H9 (cell line): ENCODE results near the gene SLC17A9. TPM values are rescaled to one million over a fixed set of nuclear protein-coding genes. Genes with fewer than 3 reads are reported as not detected.
A peak's percentile ranks its signal among the peaks of the same experiment; 100 is the strongest.

Experiments
- DNase-seq: peaks from one replicate; pipeline ENCODE4 v3.0.0-alpha.2; 2017
- H2AFZ ChIP-seq: one replicate; pipeline ENCODE4 v1.6.1; 2013; ENCODE audit warnings: mild to moderate bottlenecking, low read length, control low read depth, moderate library complexity
- H2AK5ac ChIP-seq: 2 replicates; pipeline ENCODE4 v1.6.1; 2013; ENCODE audit warnings: low read length, control low read depth, mixed read lengths; ENCODE audit not compliant: insufficient read length
- H2BK120ac ChIP-seq: one replicate; pipeline ENCODE4 v1.6.1; 2013; ENCODE audit warnings: low read depth, mild to moderate bottlenecking, low read length, control low read depth, inconsistent platforms; ENCODE audit not compliant: poor library complexity, severe bottlenecking
- H2BK12ac ChIP-seq: 2 replicates; pipeline ENCODE4 v1.6.1; 2013; ENCODE audit warnings: low read length, control low read depth, mixed read lengths, low read depth; ENCODE audit not compliant: insufficient read length
- H2BK15ac ChIP-seq: 2 replicates; pipeline ENCODE4 v1.6.1; 2013; ENCODE audit warnings: low read depth, low read length, control low read depth
- H2BK20ac ChIP-seq: one replicate; pipeline ENCODE4 v1.6.1; 2013; ENCODE audit warnings: low read depth, mild to moderate bottlenecking, low read length, control low read depth, inconsistent platforms; ENCODE audit not compliant: poor library complexity, severe bottlenecking
- H2BK5ac ChIP-seq: 2 replicates; pipeline ENCODE4 v1.6.1; 2013; ENCODE audit warnings: low read length, control low read depth, mixed read lengths; ENCODE audit not compliant: insufficient read length
- H3K14ac ChIP-seq: 2 replicates; pipeline ENCODE4 v1.6.1; 2013; ENCODE audit warnings: low read length, control low read depth; ENCODE audit not compliant: insufficient read depth
- H3K18ac ChIP-seq: 2 replicates; pipeline ENCODE4 v1.6.1; 2013; ENCODE audit warnings: low read depth, mild to moderate bottlenecking, mixed read lengths, low read length, control low read depth; ENCODE audit not compliant: insufficient read length
- H3K23ac ChIP-seq: 2 replicates; pipeline ENCODE4 v1.6.1; 2013; ENCODE audit warnings: low read length, control low read depth, mixed read lengths, low read depth; ENCODE audit not compliant: insufficient read length
- H3K23me2 ChIP-seq: 2 replicates; pipeline ENCODE4 v1.6.1; 2013; ENCODE audit warnings: low read depth, mild to moderate bottlenecking, mixed read lengths, low read length, control low read depth; ENCODE audit not compliant: insufficient read length, poor library complexity, severe bottlenecking
- H3K27ac ChIP-seq: 2 replicates; pipeline ENCODE4 v1.5.1; 2013; ENCODE audit warnings: low read length, control low read depth, mixed read lengths, low read depth; ENCODE audit not compliant: insufficient read length
- H3K27me3 ChIP-seq: 2 replicates; pipeline ENCODE4 v1.6.1; 2013; ENCODE audit warnings: low read length, control low read depth, inconsistent platforms; ENCODE audit not compliant: insufficient read depth
- H3K4ac ChIP-seq: 2 replicates; pipeline ENCODE4 v1.6.1; 2013; ENCODE audit warnings: low read depth, mild to moderate bottlenecking, control low read depth, inconsistent platforms, low read length, moderate library complexity
- H3K4me1 ChIP-seq: 2 replicates; pipeline ENCODE4 v1.6.1; 2013; ENCODE audit warnings: low read length, control low read depth, inconsistent platforms; ENCODE audit not compliant: insufficient read depth
- H3K4me2 ChIP-seq: 2 replicates; pipeline ENCODE4 v1.6.1; 2013; ENCODE audit warnings: low read length, control low read depth, mixed read lengths; ENCODE audit not compliant: insufficient read length, insufficient read depth
- H3K56ac ChIP-seq: 2 replicates; pipeline ENCODE4 v1.6.1; 2013; ENCODE audit warnings: low read depth, mild to moderate bottlenecking, mixed read lengths, low read length, control low read depth; ENCODE audit not compliant: insufficient read length
- H3K79me1 ChIP-seq: 2 replicates; pipeline ENCODE4 v1.6.1; 2013; ENCODE audit warnings: low read depth, mild to moderate bottlenecking, moderate library complexity, low read length, control low read depth, inconsistent platforms; ENCODE audit not compliant: insufficient read depth, poor library complexity, severe bottlenecking
- H3K79me2 ChIP-seq: 2 replicates; pipeline ENCODE4 v1.6.1; 2013; ENCODE audit warnings: low read length, control low read depth, inconsistent platforms; ENCODE audit not compliant: insufficient read depth
- H3K9ac ChIP-seq: 2 replicates; pipeline ENCODE4 v1.6.1; 2013; ENCODE audit warnings: low read length, control low read depth, mixed read lengths; ENCODE audit not compliant: insufficient read length; ENCODE audit errors: extremely low read depth
- H3K9me3 ChIP-seq: one replicate; pipeline ENCODE4 v1.6.1; 2013; ENCODE audit warnings: low read depth, low read length, inconsistent platforms; ENCODE audit not compliant: control insufficient read depth
- H3T11ph ChIP-seq: one replicate; pipeline ENCODE4 v1.6.1; 2013; ENCODE audit warnings: mild to moderate bottlenecking, low read length, control low read depth, inconsistent platforms
- H4K20me1 ChIP-seq: one replicate; pipeline ENCODE4 v1.6.1; 2013; ENCODE audit not compliant: control insufficient read depth, insufficient read length, insufficient read depth
- H4K5ac ChIP-seq: 2 replicates; pipeline ENCODE4 v1.6.1; 2013; ENCODE audit warnings: low read depth, mild to moderate bottlenecking, mixed read lengths, low read length, control low read depth; ENCODE audit not compliant: insufficient read length
- H4K8ac ChIP-seq: replicated peaks from 2 replicates; pipeline ENCODE4 v1.6.1; 2013; ENCODE audit warnings: low read length, control low read depth, mixed read lengths, low read depth; ENCODE audit not compliant: insufficient read length
- H4K91ac ChIP-seq: 2 replicates; pipeline ENCODE4 v1.6.1; 2013; ENCODE audit warnings: low read depth, mild to moderate bottlenecking, moderate library complexity, mixed read lengths, low read length, control low read depth; ENCODE audit not compliant: insufficient read length
- H3K27ac Mint-ChIP-seq, 3 experiments: 2 replicates in 2 of 3; 3 replicates in 1 of 3; pipeline ENCODE4 v1.8.0; 2020 to 2021; ENCODE audit warnings: mixed read lengths in 3 of 3, mild to moderate bottlenecking in 1 of 3, moderate library complexity in 1 of 3
- H3K27me3 Mint-ChIP-seq: 2 replicates; pipeline ENCODE4 v1.8.0; 2021; ENCODE audit warnings: low read depth, mild to moderate bottlenecking, moderate library complexity, mixed read lengths
- H3K36me3 Mint-ChIP-seq, 3 experiments: 2 replicates in 2 of 3; 3 replicates in 1 of 3; pipeline ENCODE4 v1.8.0; 2020 to 2021; ENCODE audit warnings: low read depth in 3 of 3, mixed read lengths in 3 of 3; ENCODE audit not compliant: insufficient read depth in 1 of 3
- H3K4me1 Mint-ChIP-seq, 2 experiments: 2 replicates each; pipeline ENCODE4 v1.8.0; 2020; ENCODE audit warnings: mixed read lengths in 2 of 2
- H3K4me3 Mint-ChIP-seq, 2 experiments: 2 replicates in 1 of 2; 3 replicates in 1 of 2; pipeline ENCODE4 v1.8.0; 2020 to 2021; ENCODE audit warnings: mild to moderate bottlenecking in 2 of 2, mixed read lengths in 2 of 2, moderate library complexity in 1 of 2
- H3K9me3 Mint-ChIP-seq, 2 experiments: 2 replicates in 1 of 2; 3 replicates in 1 of 2; pipeline ENCODE4 v1.8.0; 2020; ENCODE audit warnings: mild to moderate bottlenecking in 2 of 2, mixed read lengths in 2 of 2, moderate library complexity in 1 of 2
- WGBS: extraction: QIAGEN DNeasy Blood & Tissue Kit; methylation state at CpG from one replicate; pipeline ENCODE4 v1.1.7; 2013; ENCODE audit warnings: missing lambda C conversion rate, low lambda C conversion rate, mixed read lengths; ENCODE audit not compliant: insufficient read length; ENCODE audit errors: extremely low coverage; 5-methylcytosine and 5-hydroxymethylcytosine counted together
- total RNA-seq: library from RNA; stranded (reverse); gene quantifications from 2 replicates; pipeline ENCODE4 v1.2.1, GENCODE V29; 2021
- TF ChIP-seq, protein P1 (sequence below): fragments of 200-600 bp; sonication (generic); conservative IDR thresholded peaks from 3 replicates; pipeline ENCODE4 v1.8.0; 2021; ENCODE audit warnings: antibody characterized with exemption, mild to moderate bottlenecking

Gene SLC17A9
- total RNA-seq, 1 experiment from 2014 or later: 20.9 TPM

DNA sequence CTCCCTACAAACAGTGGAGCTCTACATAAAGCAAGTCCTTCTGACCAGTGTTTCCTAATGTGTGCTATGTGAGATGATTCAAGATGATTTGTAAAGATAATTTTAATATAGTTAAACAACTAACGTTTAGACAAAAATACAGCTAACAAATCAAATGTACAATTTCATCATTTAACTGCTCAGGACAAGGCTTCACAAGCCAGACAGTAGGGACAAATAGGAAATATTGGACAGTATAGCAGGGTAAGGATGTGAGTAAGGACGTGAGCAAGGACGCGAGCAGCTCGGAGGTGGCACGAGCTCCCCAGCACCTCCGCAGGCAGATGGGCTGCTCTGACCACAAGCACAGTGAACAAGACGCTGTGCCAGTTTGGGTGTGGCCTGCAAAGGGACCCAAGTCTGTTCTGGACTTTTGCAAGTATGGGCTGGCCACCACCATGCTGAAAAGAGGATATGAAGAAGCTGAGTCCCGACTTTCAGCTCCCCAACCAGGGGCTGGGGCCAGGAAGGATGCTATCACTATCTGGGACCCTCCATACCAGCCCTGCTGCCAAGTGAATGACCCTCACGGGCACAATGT lies 40.7 kb upstream of the SLC17A9 start:
- Histone ChIP-seq H4K20me1 (peaks cover 2% of the 10 kb centered on the region), H3K79me1 (peaks cover 24% of the 10 kb centered on the region), H2BK15ac (no peak overlapping the region), H3T11ph (no peak overlapping the region), H4K8ac (no peak overlapping the region), H2AFZ (no peak overlapping the region), H3K27ac (no peak overlapping the region), H3K56ac (no peak overlapping the region), H4K5ac (no peak overlapping the region), H2BK20ac (no peak overlapping the region), H3K9ac (no peak overlapping the region), H2BK5ac (no peak overlapping the region), H2AK5ac (no peak overlapping the region), H2BK120ac (no peak overlapping the region), H4K91ac (no peak overlapping the region), H3K18ac (no peak overlapping the region), H3K79me2 (peaks cover 61% of the 10 kb centered on the region), H3K4me2 (no peak overlapping the region), H3K23me2 (no peaks in the 10 kb centered on the region), H2BK12ac (no peak overlapping the region), H3K4ac (no peak overlapping the region), H3K14ac (no peak overlapping the region), H3K9me3 (no peaks in the 10 kb centered on the region), H3K23ac (no peak overlapping the region), H3K4me1 (peaks cover 4% of the 10 kb centered on the region; the same call in 1 of the 2 replicates), H3K27me3 (no peaks in the 10 kb centered on the region)
- Mint-ChIP-seq H3K27ac (peak overlapping the region in 2 of 3 experiments; percentile 64 to 78; a peak in 1 of 7 replicates), H3K4me3 (no peak overlapping the region), H3K4me1 (peaks cover 25 to 27% of the 10 kb centered on the region in 2 experiments), H3K27me3 (no peaks in the 10 kb centered on the region), H3K36me3 (peaks cover 48 to 65% (median 62%) of the 10 kb centered on the region in 3 experiments), H3K9me3 (no peaks in the 10 kb centered on the region)
- no CpG with 5 or more reads among the region's 10 CpGs for WGBS
- TF ChIP-seq, protein P1, sequence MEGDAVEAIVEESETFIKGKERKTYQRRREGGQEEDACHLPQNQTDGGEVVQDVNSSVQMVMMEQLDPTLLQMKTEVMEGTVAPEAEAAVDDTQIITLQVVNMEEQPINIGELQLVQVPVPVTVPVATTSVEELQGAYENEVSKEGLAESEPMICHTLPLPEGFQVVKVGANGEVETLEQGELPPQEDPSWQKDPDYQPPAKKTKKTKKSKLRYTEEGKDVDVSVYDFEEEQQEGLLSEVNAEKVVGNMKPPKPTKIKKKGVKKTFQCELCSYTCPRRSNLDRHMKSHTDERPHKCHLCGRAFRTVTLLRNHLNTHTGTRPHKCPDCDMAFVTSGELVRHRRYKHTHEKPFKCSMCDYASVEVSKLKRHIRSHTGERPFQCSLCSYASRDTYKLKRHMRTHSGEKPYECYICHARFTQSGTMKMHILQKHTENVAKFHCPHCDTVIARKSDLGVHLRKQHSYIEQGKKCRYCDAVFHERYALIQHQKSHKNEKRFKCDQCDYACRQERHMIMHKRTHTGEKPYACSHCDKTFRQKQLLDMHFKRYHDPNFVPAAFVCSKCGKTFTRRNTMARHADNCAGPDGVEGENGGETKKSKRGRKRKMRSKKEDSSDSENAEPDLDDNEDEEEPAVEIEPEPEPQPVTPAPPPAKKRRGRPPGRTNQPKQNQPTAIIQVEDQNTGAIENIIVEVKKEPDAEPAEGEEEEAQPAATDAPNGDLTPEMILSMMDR: no peak
- DNase-seq: no peak
